Measurements from ENCODE around the gene IPO5. TPM values are rescaled to one million over a fixed set of nuclear protein-coding genes. Genes with fewer than 3 reads are reported as not detected.

The IPO5 gene
- total RNA-seq, 1 experiment from 2014 or later: 114 TPM

DNA sequence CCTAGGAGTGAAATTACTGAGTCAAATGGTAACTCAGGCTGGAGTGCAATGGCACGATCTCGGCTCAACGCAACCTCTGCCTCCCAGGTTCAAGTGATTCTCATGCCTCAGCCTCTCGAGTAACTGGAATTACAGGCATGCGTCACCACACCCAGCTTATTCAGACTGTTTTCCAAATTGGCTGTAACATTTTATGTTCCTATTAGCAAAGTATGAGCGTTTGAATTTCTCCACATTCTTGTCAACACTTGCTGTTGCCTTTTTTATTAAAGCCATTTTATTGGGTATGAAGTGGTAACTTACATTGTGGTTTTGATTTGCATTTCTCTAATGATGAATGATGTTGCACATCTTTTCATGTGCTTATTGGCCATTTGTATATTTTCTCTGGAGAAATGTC is 7.9 kb downstream of the IPO5 start:
- DNase-seq: no peak
- H3K9ac ChIP-seq (ENCODE audit: low read length): no peak overlapping the region
- no peak overlapping the region for H3K27ac ChIP-seq (ENCODE audit: low read length)
- no peaks in the 10 kb centered on the region for H4K20me1 ChIP-seq (ENCODE audit: insufficient read depth, low read depth, low read length)
- H3K36me3 ChIP-seq (ENCODE audit: insufficient read depth, low read length): no peaks in the 10 kb centered on the region
- H3K79me2 ChIP-seq (ENCODE audit: low read length): no peaks in the 10 kb centered on the region
- H2AFZ ChIP-seq (ENCODE audit: low read length): no peak overlapping the region
- peaks cover 13% of the 10 kb centered on the region for H3K4me1 ChIP-seq (ENCODE audit: low read length)
- no peaks in the 10 kb centered on the region for H3K27me3 ChIP-seq (ENCODE audit: low read length)
- no peaks in the 10 kb centered on the region for H3K9me2 ChIP-seq (replicated peaks; ENCODE audit: insufficient read depth, low read length)
- no peak overlapping the region for H3K4me2 ChIP-seq (ENCODE audit: low read depth, low read length, poor library complexity, severe bottlenecking)
- H3K4me3 ChIP-seq (ENCODE audit: low read length): no peak overlapping the region
- H3K9me3 ChIP-seq (ENCODE audit: low read length): no peaks in the 10 kb centered on the region

DNA sequence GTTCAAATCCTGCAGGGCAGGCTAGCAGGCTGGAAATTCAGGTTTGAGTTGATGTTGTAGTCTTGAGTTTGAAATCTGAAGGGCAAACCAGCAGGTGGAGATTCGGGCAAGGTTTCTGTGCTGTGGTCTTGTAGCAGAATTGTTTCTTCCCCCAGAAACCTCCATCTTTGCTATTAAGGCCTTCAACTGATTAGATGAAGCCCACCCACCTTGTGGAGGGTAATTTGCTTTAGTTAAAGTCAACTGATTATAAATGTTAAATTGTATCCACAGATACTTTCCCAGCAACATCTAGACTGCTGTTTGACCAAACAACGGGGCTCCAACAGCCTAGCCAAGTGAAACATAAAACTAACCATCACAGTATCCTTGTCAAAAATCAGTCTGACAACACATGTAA is 9.4 kb downstream of the IPO5 start:
- Histone ChIP-seq H3K9me2 (replicated peaks; ENCODE audit: insufficient read depth, low read length) (no peaks in the 10 kb centered on the region), H3K4me3 (ENCODE audit: low read length) (no peak overlapping the region), H3K27me3 (ENCODE audit: low read length) (no peaks in the 10 kb centered on the region), H2AFZ (ENCODE audit: low read length) (no peak overlapping the region), H3K4me2 (ENCODE audit: low read depth, low read length, poor library complexity, severe bottlenecking) (no peak overlapping the region), H3K36me3 (ENCODE audit: insufficient read depth, low read length) (no peaks in the 10 kb centered on the region), H3K79me2 (ENCODE audit: low read length) (no peaks in the 10 kb centered on the region), H4K20me1 (ENCODE audit: insufficient read depth, low read depth, low read length) (no peaks in the 10 kb centered on the region), H3K9ac (ENCODE audit: low read length) (no peak overlapping the region), H3K4me1 (ENCODE audit: low read length) (peaks cover 13% of the 10 kb centered on the region), H3K9me3 (ENCODE audit: low read length) (no peaks in the 10 kb centered on the region), H3K27ac (ENCODE audit: low read length) (no peak overlapping the region)
- DNase-seq: no peak

DNA sequence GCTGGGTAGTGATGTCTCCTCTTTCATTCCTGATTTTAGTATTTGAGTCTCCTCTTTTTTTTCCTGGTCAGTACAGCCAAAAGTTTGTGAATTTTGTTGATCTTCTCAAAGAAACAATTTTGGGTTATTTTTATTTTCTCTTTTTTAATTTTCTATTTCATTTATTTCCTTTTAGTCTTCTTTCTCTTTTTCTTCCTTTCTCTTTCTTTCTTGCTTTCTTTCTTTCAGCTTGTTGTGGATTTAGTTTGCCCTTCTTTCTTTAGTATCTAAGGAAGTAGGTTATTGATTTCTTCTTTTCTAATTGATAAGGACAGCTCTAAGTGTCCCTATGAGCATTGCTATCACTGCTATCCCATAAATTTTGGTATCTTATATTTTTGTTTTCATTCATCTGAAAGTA is 13.8 kb downstream of the IPO5 start:
- Histone ChIP-seq H3K36me3 (ENCODE audit: insufficient read depth, low read length) (no peaks in the 10 kb centered on the region), H3K4me3 (ENCODE audit: low read length) (no peak overlapping the region), H3K27ac (ENCODE audit: low read length) (no peak overlapping the region), H4K20me1 (ENCODE audit: insufficient read depth, low read depth, low read length) (no peaks in the 10 kb centered on the region), H3K9me3 (ENCODE audit: low read length) (no peaks in the 10 kb centered on the region), H3K27me3 (ENCODE audit: low read length) (no peaks in the 10 kb centered on the region), H3K79me2 (ENCODE audit: low read length) (no peaks in the 10 kb centered on the region), H3K9me2 (replicated peaks; ENCODE audit: insufficient read depth, low read length) (no peaks in the 10 kb centered on the region), H2AFZ (ENCODE audit: low read length) (no peak overlapping the region), H3K9ac (ENCODE audit: low read length) (no peak overlapping the region), H3K4me1 (ENCODE audit: low read length) (peaks cover 11% of the 10 kb centered on the region), H3K4me2 (ENCODE audit: low read depth, low read length, poor library complexity, severe bottlenecking) (no peak overlapping the region)
- no peak for DNase-seq

DNA sequence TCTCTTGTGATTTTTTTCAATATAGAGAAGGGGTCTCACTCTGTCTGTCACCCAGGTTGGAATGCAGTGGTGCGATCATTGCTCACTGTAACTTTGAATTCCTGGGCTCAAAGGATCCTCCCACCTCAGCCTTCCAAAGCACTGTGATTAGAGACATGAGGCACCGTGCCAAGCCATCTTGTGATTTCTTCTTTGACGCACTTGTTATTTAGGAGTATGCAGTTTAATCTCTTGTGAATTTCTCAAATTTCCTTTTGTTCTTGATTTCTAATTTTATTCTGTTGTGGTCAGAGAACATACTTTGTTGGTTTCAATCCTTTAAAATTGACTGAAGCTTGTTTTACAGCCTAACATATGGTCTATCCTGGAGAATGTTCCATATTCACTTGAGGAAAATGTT is 14.5 kb downstream of the IPO5 start:
- no peak overlapping the region for H3K4me3 ChIP-seq (ENCODE audit: low read length)
- no peak overlapping the region for H3K27ac ChIP-seq (ENCODE audit: low read length)
- no peaks in the 10 kb centered on the region for H4K20me1 ChIP-seq (ENCODE audit: insufficient read depth, low read depth, low read length)
- H3K9me2 ChIP-seq (replicated peaks; ENCODE audit: insufficient read depth, low read length): no peaks in the 10 kb centered on the region
- no peaks in the 10 kb centered on the region for H3K36me3 ChIP-seq (ENCODE audit: insufficient read depth, low read length)
- H3K4me2 ChIP-seq (ENCODE audit: low read depth, low read length, poor library complexity, severe bottlenecking): no peak overlapping the region
- H3K4me1 ChIP-seq (ENCODE audit: low read length): peaks cover 14% of the 10 kb centered on the region
- H2AFZ ChIP-seq (ENCODE audit: low read length): no peak overlapping the region
- no peak for DNase-seq
- H3K27me3 ChIP-seq (ENCODE audit: low read length): no peaks in the 10 kb centered on the region
- no peaks in the 10 kb centered on the region for H3K79me2 ChIP-seq (ENCODE audit: low read length)
- no peaks in the 10 kb centered on the region for H3K9me3 ChIP-seq (ENCODE audit: low read length)
- H3K9ac ChIP-seq (ENCODE audit: low read length): no peak overlapping the region

DNA sequence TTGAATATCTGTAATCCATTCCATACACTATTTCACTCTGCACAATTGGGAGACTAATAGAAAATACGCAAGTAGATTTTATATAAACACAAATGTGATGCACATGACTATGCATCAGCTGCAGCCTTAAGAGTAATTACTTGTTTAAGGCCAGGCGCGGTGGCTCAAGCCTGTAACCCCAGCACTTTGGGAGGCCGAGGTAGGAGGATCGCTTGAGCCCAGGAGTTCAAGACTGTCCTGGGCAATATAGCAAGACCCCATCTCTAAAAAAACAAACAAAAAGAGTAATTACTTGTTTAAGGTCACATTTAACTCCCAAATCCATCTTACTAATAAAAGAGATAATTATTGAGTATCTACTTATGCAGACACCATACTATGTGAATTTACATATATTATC is 18.0 kb downstream of the IPO5 start:
- Histone ChIP-seq H3K4me3 (ENCODE audit: low read length) (0 out of 2 replicates have a peak overlapping the region, but pooled peaks have one; percentile 31), H3K36me3 (ENCODE audit: insufficient read depth, low read length) (no peaks in the 10 kb centered on the region), H3K4me2 (ENCODE audit: low read depth, low read length, poor library complexity, severe bottlenecking) (peak overlapping the region; percentile 52), H3K9me3 (ENCODE audit: low read length) (no peaks in the 10 kb centered on the region), H3K9me2 (replicated peaks; ENCODE audit: insufficient read depth, low read length) (no peaks in the 10 kb centered on the region), H3K79me2 (ENCODE audit: low read length) (no peaks in the 10 kb centered on the region), H3K27ac (ENCODE audit: low read length) (no peak overlapping the region), H2AFZ (ENCODE audit: low read length) (no peak overlapping the region), H3K27me3 (ENCODE audit: low read length) (no peaks in the 10 kb centered on the region), H3K9ac (ENCODE audit: low read length) (no peak overlapping the region), H4K20me1 (ENCODE audit: insufficient read depth, low read depth, low read length) (no peaks in the 10 kb centered on the region), H3K4me1 (ENCODE audit: low read length) (peaks cover 19% of the 10 kb centered on the region)
- DNase-seq: no peak

DNA sequence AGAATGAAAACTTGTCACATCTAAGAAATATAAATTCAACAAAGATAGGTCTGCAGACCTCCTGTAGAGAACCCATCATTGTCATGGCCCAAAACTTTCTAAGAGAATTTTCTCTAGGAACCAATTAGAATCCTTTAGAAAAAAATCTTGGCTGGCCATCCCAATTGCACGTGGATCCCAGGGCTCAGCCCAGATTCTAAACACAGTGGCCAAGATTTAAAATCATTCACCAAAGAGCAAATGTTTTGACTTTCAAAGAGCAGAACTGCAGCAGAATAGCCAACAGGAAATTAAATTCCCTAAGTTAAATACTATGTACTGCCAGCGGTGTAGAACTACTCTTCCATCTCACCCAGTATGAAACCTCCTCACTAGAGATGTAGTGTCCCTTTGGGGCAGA is 21.3 kb downstream of the IPO5 start:
- Histone ChIP-seq H3K27me3 (ENCODE audit: low read length) (no peaks in the 10 kb centered on the region), H3K9me3 (ENCODE audit: low read length) (no peaks in the 10 kb centered on the region), H2AFZ (ENCODE audit: low read length) (no peak overlapping the region), H4K20me1 (ENCODE audit: insufficient read depth, low read depth, low read length) (no peaks in the 10 kb centered on the region; the same call in 1 of the 2 replicates), H3K4me2 (ENCODE audit: low read depth, low read length, poor library complexity, severe bottlenecking) (no peak overlapping the region), H3K27ac (ENCODE audit: low read length) (no peak overlapping the region), H3K79me2 (ENCODE audit: low read length) (peaks cover 30% of the 10 kb centered on the region), H3K9me2 (replicated peaks; ENCODE audit: insufficient read depth, low read length) (no peaks in the 10 kb centered on the region), H3K36me3 (ENCODE audit: insufficient read depth, low read length) (no peaks in the 10 kb centered on the region), H3K9ac (ENCODE audit: low read length) (no peak overlapping the region), H3K4me3 (ENCODE audit: low read length) (no peak overlapping the region), H3K4me1 (ENCODE audit: low read length) (peaks cover 44% of the 10 kb centered on the region)
- no peak for DNase-seq

DNA sequence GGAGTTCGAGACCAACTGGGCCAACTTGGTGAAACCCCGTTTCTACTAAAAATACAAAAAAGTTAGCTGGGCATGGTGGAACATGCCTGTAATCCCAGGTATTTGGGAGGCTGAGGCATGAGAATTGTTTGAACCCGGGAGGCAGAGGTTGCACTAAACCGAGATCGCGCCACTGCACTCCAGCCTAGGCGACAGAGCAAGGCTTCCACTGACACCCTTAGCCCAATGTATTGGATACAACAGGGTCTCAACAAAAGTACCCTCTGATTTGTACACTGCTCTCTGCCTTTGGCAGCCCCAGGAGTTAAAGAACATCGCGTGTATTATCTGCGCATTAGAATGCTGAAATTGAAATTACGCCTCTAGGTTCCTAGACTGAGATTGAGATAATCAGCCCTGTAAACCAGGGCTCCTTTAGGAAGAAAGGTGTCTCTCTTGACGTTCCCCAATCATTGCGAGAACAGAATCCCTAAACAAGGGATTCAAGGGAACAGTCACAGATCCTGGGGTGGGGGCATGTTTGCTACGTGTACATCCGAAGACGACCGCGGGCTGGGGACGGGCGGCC is 21.9 kb downstream of the IPO5 start:
- Histone ChIP-seq H3K9me3 (ENCODE audit: low read length) (no peaks in the 10 kb centered on the region), H3K4me1 (ENCODE audit: low read length) (peaks cover 50% of the 10 kb centered on the region), H3K36me3 (ENCODE audit: insufficient read depth, low read length) (no peaks in the 10 kb centered on the region), H4K20me1 (ENCODE audit: insufficient read depth, low read depth, low read length) (peaks cover 3% of the 10 kb centered on the region; the same call in 1 of the 2 replicates), H3K4me3 (ENCODE audit: low read length) (peak overlapping the region; percentile 92), H3K9ac (ENCODE audit: low read length) (peak overlapping the region; percentile 91), H3K27me3 (ENCODE audit: low read length) (no peaks in the 10 kb centered on the region), H3K27ac (ENCODE audit: low read length) (no peak overlapping the region; the same call in 1 of the 2 replicates), H2AFZ (ENCODE audit: low read length) (peak overlapping the region; percentile 94), H3K79me2 (ENCODE audit: low read length) (peaks cover 36% of the 10 kb centered on the region), H3K9me2 (replicated peaks; ENCODE audit: insufficient read depth, low read length) (no peaks in the 10 kb centered on the region), H3K4me2 (ENCODE audit: low read depth, low read length, poor library complexity, severe bottlenecking) (peak overlapping the region; percentile 100)
- no peak for DNase-seq

DNA sequence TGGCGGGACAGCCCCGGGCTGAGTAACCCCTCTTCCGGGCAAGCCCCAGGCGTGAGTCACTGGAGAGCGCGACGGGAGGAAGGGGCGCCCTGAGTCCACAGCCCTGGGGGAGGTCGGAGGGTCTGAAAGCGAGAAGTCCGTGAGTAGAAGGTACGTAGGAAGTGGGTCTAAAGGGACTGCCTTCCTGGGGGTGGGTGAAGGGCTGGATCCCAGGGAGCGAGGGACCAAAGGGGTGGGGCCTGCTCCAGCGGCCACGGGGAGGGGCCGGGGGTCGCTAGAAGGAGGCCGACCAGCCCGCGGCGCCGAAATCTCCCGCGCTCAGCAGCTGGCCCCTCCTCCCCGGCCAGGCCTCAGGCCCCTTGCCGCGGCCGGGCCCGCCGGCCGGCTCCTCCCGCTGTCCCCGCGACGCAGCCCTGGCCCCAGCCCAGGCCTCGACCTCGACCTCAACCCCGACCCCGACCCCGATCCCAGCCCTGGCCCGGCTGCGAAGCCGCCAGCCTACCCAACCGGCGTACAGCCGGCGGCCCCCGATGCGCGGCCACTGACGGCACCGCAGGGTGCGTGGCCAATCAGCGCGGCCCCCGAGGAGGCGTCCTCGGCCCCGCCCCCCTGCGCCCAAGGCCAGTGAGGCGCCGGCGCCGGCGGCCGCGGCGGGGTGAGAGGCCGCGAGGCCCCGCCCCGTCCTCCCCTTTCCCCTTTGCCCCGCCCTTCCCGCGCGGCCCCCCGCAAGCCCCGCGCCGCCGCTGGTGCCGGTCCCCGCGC is 22.6 kb downstream of the IPO5 start:
- H3K9me3 ChIP-seq (ENCODE audit: low read length): no peaks in the 10 kb centered on the region
- peaks cover 56% of the 10 kb centered on the region for H3K4me1 ChIP-seq (ENCODE audit: low read length)
- no peaks in the 10 kb centered on the region for H3K27me3 ChIP-seq (ENCODE audit: low read length)
- H3K27ac ChIP-seq (ENCODE audit: low read length): no peak overlapping the region; the same call in 1 of the 2 replicates
- peak overlapping the region; percentile 94 for H2AFZ ChIP-seq (ENCODE audit: low read length)
- H3K4me2 ChIP-seq (ENCODE audit: low read depth, low read length, poor library complexity, severe bottlenecking): peak overlapping the region; percentile 100
- no peaks in the 10 kb centered on the region for H3K9me2 ChIP-seq (replicated peaks; ENCODE audit: insufficient read depth, low read length)
- peaks cover 43% of the 10 kb centered on the region for H3K79me2 ChIP-seq (ENCODE audit: low read length)
- DNase-seq: peak; percentile 96
- no peaks in the 10 kb centered on the region for H3K36me3 ChIP-seq (ENCODE audit: insufficient read depth, low read length)
- H4K20me1 ChIP-seq (ENCODE audit: insufficient read depth, low read depth, low read length): peaks cover 4% of the 10 kb centered on the region; the same call in 1 of the 2 replicates
- H3K4me3 ChIP-seq (ENCODE audit: low read length): peak overlapping the region; percentile 92
- H3K9ac ChIP-seq (ENCODE audit: low read length): peak overlapping the region; percentile 91

Data from Karpas-422 (cell line).